ENCODE measurements around the gene HAO2.
"Not testable (repeated sequence)": the region's sequence is repeated elsewhere in the genome, so short reads cannot be mapped to it uniquely, and the experiment has no call there.

Gene HAO2

GRCh38 chr1:119347858-119348257, 20.7 kb upstream of the HAO2 start:
- DNase-seq: no peak

DNA sequence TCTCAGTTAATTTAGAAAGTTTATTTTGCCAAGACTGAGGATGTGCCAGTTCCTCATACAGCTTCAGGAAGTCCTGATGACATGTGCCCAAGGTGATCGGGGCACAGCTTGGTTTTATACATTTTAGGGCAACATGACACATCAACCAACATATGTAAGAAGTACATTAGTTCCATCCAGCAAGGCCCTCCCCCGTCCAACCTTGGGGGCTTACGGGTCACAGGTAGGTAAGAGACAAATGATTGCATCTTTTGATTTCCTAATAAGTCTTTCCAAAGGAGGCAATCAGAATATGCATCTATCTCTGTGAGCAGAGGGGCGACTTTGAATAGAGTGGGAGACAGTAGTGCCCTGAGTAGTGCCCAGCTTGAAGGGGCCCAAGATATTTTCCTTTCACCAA, 19.6 kb upstream of the HAO2 start:
- DNase-seq: no peak

- DNase-seq: not testable (repeated sequence)
Observed at GRCh38 chr1:119350866-119351265, 17.7 kb upstream of the HAO2 start.

GRCh38 chr1:119351997-119352396, 16.6 kb upstream of the HAO2 start:
- no peak for DNase-seq

DNA sequence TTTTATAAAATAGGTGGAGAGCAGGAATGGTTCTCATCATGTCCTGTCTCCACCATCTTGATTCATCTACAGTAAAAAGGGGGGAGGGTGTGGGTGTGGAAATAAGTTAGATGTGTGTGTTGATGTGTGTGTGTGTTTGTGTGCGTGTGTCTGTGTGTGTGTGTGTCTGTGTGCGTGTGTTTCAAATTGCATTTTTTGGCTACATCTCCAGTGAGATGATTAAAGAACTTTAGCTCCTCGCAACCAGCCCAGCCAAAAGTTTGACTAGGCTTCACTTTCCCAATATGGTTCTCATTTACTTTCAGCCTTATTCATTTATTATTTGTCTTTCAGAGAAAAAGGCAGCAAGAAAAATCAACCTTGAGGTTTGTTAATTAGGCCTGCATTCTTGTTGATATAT, 14.7 kb upstream of the HAO2 start:
- no peak for DNase-seq

- no peak for DNase-seq
Observed at GRCh38 chr1:119358636-119359035, 9.9 kb upstream of the HAO2 start.

GRCh38 chr1:119359730-119360129, 8.9 kb upstream of the HAO2 start:
- DNase-seq: no peak

DNA sequence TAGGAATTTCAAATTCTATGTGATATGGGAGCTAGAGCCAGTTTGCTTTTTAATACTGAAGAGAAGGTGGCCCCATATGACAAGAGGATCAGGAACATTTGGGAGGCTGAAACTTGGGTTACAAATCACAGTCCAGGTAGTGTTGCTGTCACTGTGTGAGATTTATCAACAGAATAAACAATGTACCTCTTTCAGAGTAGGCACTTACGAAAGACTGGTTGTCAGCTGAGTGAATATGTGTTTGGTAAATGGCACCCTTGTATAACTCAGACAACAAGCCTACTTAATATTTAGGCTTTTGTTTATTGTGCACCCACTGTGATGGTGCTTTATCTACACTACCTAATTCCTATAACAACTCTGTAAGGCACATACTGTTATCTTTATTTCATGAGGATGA, 7.4 kb upstream of the HAO2 start:
- DNase-seq: no peak

GRCh38 chr1:119361620-119362344, 6.8 kb upstream of the HAO2 start:
- DNase-seq: no peak

- no peak for DNase-seq
Observed at GRCh38 chr1:119363162-119363561, 5.4 kb upstream of the HAO2 start.

DNA sequence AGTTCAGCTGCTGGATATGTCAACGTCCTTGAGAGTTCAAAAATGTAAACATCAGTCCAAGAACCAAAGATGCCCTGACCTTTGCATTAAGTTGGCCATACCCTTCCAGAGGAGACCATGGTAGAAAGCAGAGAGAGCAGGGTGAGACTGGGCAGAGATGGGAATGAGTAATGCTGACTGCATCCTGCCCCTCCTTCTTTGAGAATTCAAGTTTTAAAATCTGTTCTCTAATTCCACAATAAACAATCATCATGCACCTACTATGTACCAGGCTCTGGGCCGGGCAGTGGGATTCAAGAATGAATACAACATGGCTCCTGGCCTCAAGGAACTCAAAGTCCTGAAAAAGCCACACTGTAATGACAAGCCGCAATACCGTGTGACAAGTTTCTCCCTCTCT, 3.9 kb upstream of the HAO2 start:
- no peak for DNase-seq

- no peak for DNase-seq
Observed at GRCh38 chr1:119366424-119366823, 2.2 kb upstream of the HAO2 start.

DNA sequence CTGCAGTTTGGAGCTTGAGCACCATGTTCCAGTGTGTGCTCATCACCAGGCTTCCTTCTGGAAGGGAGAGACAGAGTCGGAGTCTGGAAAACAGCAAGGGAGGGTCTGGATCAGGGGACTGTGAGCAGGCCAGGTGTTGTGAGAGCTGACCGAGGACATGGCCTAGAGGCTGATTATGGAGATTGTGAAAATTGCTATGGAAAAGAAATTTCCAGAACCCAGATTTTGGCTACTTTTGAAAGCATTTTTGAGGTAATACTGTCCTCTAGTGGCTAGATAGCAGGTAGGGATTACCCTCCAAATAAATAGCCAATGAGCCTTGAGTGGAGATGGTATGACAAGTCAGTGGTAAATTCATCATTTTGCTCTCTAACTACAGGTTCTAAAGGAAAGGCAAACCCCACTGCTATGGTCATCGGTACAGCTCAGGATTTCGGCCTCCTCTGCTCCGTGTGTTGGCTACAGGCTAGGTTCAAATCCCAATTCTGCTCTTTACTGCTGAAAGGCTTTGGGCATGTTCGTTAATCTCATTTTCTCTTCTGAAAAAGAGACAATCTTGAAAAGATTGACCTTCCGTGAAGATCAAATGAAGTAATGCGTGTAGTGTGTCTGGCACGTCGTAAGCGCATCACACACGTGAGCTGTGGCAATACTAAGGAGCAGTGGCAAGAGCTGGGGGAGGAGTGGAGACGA, 1.0 kb upstream of the HAO2 start:
- no peak for DNase-seq

DNA sequence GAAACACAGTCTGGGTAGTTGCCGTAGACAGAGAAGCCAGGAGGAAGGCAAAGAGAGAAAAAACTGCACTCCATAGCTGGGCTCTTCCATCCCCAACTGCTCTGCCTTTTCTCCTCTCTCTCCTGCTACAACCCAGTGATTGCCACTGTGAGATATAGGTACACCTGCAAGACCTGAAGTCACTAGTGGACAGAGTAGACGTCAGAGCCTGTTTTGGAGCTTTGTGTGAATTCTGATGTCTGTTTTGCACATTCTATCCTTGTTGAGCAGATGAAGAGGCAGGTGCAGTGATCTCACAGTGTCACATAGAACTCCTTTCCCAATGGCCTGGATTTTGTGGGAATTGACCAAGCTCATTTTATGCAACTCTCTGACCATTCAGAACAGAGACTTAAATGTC, 2.2 kb downstream of the HAO2 start:
- no peak for DNase-seq

- DNase-seq: no peak
Observed at GRCh38 chr1:119371815-119372214, 3.2 kb downstream of the HAO2 start.

- no peak for DNase-seq
Observed at GRCh38 chr1:119372503-119373086, 4.0 kb downstream of the HAO2 start.

- DNase-seq: no peak
Observed at GRCh38 chr1:119373465-119373864, 4.9 kb downstream of the HAO2 start.

- no peak for DNase-seq
Observed at GRCh38 chr1:119374208-119374874, 5.8 kb downstream of the HAO2 start.

GRCh38 chr1:119375366-119375765, 6.8 kb downstream of the HAO2 start:
- DNase-seq: no peak

GRCh38 chr1:119376594-119376993, 8.0 kb downstream of the HAO2 start:
- no peak for DNase-seq

GRCh38 chr1:119377594-119377993, 9.0 kb downstream of the HAO2 start:
- not testable (repeated sequence) for DNase-seq

GRCh38 chr1:119379117-119379516, 10.5 kb downstream of the HAO2 start:
- DNase-seq: no peak

- DNase-seq: no peak
Observed at GRCh38 chr1:119380304-119380703, 11.7 kb downstream of the HAO2 start.

Measured in NCI-H1092 (cell line).